Stimulated activated CD8-positive, alpha-beta memory T cell treated with anti-CD3 and anti-CD28 coated beads, Interleukin-4, amount 100 ng/mL, for 1 hour (primary cell): Measurements from ENCODE around the gene MOB3B.
"Not testable (repeated sequence)": the region's sequence is repeated elsewhere in the genome, so short reads cannot be mapped to it uniquely, and the experiment has no call there.

Source experiments
- DNase-seq, 2 donors: peaks; one replicate each; pipeline ENCODE4 v3.0.0-alpha.2; 2020; ENCODE audit warnings: low read depth in 2 of 2, low spot score in 1 of 2

Gene MOB3B

DNA sequence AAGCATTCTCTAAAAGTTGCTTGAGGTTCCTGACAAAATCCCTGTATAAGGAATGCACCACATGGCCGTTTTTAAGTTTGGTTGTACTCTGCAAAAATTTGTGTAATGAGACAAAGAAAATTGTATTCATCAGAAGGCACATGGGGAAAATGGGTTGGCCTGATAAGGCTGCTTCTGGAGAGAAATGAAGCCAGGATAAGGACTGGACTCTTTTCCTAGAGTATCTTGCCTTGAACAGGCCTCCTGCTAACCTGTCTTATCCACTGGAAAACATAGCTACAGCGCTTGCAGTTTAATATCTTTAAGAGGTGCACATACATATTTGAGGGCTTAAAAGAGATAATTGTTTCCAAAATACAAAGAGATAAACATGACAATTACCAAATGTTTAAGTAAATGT, 46.9 kb downstream of the MOB3B start:
- DNase-seq = no peak

DNA sequence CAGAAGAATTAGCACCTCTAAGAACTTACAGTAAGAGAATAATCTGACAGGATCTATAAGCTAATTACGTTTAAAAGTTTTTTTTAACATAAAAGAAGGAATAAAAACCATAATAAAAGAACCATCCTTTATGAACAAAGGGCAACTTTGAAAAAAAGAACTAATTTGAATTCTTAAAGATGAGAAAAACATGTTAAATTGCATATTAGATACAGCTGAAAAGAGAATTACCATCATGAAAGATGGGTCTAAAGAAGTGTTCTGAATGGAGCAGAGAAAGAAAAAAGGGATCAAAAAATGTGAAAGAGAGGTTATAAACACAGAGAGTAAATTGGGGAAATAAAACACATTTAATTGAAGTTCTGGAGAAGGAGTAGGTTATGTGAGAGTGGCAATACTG, 51.3 kb downstream of the MOB3B start:
- no peak for DNase-seq

DNA sequence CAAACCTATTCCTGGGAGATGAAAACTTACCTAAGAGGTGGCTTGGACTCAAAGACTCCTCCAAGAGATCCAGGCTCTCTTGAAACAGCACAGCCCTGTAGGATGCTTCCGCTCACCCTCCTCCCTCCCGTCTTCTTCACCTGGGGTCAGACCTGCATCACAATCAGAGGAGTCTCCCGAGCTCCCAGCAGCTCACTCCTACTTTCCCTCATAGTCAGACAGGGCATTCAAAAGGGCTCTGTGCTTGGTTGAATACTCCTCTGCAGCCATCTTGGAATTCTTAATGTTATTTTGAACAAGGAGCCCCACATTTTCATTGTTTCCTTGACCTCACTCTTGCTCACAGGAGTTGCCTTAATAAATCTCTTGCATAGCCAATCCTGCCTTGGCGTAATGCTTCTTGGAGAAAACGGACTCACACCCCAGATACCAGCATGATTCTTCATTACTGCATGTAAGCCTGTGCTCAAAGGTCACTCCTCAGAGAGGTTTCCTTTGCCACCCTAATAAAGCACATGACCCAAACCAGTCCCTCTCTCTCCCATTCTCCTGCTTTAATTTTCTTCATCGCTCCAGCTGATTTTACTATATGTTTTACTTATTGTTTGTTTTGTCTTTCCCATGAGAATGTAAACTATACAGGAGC, 52.6 kb downstream of the MOB3B start:
- no peak for DNase-seq

DNA sequence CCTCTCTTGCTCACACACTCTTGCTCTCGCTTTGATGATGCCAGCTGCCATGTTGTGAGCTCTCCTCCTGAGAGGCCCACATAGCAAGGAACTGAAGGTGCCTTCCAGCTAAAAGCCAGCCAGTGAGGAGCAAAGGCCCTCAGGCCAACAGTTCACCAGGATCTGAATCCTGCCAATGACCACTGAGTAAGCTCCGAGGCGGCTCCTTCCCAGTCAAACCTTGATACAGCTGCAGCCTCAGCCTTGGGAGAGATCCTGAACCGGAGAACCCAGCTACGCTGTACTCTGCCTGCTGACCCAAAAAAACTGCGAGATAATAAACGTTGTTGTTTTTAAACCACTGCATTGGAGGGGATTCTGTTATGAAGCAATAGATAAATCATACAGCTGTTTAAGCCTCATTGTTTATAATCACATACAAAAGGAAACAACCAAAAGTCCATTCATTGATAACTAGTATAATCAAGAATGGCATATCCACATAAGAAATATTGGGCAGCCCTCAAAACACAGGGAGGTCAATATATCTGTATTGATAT, 54.5 kb downstream of the MOB3B start:
- no peak for DNase-seq

DNA sequence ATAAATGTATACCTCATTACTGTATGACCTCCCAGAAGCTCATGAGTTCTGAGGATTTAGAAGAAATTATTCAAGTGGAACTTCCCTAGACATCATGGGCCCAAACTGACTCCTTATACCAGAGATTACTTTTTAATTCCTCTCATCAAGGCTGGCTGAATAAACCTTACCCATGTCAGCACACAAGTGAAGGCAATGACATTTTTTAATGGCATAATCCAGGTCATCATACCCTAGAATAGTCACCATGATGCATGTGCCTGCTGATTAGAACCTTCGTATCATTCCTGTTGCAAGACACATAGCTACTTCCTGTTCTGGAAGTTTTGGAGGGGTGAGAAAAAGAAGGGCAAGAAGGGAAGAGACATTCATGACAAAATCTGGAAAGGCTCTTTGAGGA, 55.3 kb downstream of the MOB3B start:
- no peak for DNase-seq

DNA sequence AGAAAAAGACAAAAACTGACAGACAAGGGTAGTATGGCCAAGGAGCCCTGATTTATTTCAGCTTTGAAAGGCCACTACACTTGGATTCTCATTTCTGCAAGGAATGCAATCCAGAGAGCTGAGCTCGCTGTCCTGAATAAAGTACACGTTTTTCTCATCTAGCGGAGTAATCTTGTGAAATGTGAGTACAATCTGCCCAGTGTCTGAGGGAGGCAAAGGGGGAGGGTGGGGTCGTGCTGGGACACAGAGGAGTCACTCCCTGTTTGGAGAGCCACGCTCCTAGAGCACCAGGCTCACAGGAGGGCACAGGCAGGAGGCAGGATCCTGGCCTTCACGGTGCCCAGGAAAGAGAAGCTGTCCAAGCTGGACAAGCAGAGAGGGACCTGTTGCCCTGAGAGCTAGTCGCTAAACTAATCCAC, 56.5 kb downstream of the MOB3B start:
- DNase-seq = no peak

DNA sequence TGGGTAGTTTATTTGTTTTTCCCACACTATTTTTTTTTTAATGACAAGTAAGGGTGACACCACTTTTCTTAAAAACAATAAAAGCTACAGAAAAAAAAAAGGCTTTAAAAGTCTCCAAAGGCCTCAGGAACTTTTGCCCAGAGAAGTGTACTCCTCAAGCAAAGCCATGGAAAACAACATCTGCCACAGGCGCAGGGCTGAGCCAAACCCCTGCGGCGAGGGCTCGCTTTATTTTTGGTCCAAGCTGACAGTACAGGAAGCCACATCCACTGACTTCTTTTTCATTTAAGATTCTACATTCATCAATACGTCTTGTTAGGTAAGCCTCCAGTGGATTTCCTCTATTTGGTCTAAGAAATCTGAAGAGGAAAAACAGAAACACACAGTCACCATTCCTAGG, 57.4 kb downstream of the MOB3B start:
- DNase-seq = no peak

DNA sequence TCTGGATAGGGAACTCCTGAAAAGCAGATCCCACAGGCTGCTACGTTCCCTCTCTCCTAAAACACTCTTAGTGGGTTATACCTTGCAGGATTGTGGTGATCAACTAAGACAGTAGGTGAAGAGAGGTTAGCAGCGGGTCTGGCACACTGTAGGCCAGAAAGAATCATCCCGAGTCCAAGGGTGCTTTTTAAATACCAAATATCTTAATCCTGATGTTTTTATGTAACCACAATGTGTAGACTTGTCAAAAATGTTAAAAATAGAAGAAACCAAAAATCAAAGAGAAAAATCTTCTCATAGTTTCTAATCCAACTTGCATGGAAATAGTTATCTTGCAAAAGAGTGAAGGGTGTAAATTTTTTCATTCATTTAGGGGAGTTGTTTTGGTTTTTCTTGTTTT, 57.8 kb downstream of the MOB3B start:
- no peak for DNase-seq

DNA sequence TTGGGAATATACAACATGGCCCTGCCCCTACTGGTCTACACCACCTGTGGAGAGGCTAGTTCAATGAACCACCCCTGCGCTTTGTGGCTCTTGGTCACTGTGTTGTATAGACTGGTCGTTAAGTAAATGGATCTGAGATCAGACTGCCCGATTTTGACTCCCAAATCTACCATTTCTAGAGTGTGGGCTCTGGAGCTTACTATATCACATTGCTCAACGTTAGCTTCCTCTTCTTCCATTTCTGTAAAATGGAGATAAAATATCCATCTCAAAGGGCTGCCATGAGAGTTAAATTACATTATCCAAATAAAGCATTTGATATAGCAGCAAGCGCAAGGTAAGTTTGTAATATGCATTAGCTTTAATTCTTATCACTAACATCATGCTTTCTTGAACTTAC, 58.2 kb downstream of the MOB3B start:
- DNase-seq = no peak

DNA sequence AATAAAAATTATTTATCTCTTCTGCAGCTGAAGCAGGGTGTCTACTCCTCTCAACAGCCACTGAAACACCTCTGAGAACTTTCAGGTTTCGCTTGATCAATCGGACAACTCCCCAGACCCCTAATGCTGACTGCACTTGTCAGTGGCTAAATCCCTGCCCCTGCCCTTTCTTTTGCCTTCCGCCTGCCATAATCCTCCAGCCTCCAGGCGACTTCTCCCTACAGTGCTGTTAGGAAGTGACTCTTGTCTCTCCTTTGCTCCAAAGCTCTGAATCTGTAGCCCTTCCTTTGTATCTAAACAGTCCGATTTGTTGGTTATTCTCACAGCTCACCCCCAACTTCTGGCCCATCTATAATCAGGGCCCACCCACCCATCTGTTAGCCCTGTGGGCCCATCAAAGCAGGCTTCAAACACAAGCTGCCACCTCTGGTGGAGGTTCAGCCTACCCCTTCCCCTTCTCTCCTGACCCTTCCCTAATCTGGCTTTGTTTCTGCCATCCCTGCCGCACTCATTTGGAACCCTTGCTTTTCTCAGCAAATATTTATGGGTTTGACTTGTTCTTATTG, 59.2 kb downstream of the MOB3B start:
- DNase-seq = no peak

DNA sequence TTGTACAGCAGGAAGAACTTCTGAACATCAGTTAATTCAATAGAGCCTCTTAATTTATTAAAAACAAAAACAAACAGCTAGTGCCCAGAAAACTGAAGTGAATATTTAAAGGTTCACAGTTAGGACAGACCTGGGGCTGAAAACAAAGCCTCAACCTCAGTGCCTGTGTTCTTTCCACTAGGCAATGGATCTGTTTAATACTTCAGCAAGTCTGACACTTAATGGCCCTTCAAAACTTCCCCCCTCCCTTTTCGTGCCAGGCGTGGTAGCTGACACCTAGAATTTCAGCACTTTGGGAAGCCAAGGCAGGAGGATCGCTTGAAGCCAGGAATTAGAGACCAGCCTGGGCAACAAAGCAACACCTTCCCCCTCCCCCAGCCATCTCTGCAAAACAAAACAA, 60.1 kb downstream of the MOB3B start:
- no peak for DNase-seq

DNA sequence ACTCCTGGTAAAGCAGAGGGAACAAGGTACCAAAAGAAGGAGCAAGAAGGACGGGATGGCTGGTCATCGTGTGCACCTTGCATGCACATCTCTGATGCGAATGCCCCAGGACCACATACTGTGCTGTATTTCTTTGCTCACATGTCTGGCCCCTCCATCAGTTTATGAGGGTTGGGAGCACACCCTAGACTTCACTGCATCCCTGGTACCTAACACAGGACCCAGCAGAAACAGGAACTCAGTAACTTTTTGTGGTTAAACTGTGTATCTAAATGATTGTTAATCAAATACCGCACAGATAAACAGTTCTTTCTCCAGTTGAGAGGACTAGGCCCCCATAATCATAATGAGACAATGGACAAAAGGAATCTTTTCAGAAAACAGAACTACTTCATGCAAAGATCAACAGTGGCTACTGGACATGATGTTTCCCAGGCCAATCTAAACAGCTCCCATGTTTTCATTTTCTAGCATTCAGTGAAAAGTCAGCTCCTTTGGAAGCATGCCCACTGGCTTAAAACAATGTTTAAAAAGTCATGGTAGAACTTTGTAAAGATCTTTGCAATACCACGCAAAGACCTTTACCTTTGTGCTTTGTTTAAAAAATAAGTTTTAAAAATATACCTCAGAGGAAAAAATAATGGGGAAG, 61.0 kb downstream of the MOB3B start:
- no peak for DNase-seq

DNA sequence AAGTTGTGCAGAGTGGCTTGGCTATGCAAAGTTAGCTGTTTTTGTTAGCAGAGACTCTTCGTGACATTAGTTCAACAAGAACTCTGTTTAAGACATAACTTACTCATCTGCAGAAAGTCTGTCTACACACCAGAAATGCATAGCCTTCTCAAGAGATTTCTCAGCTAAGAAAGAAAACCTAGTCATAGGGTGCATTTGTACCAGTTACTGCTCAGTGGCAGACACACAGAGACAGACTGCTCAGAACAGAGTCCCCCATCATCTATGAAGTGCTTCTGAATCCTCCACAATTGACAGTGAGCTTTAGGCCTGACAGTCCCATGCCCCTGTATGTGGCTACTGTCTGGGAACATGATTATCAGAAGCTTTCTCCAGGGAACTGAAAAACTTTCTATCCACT, 61.6 kb downstream of the MOB3B start:
- DNase-seq = no peak

DNA sequence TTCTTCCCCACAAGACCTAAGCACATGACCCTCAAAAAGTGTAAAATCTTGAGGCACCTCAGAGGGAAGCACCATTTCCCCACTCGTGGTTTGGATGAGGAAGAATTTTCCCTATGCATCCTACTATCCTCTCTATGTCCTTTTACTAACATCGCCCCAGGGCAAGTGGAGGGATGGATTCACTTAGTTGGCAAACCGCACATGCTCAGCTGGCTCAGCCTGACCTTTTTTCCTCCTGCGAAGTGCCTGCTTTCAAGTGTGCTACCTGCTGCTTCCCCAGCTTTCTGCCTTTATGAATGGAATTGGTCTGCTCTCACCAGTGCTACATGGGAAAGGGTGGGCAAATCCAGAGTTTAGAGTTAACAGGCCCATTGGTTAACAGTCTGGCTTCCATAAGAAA, 62.1 kb downstream of the MOB3B start:
- no peak for DNase-seq

DNA sequence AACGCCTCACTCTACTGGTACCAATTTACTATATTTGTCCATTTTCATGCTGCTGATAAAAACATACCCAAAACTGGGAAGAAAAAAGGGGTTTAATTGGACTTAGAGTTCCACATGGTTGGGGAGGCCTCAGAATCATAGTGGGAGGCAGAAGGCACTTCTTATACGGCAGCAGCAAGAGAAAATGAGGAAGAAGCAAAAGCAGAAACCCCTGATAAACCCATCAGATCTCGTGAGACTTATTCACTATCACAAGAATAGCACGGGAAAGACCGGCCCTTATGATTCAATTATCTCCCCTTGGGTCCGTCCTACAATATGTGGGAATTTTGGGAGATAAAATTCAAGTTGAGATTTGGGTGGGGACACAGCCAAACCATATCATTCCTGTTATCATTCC, 63.1 kb downstream of the MOB3B start:
- DNase-seq = not testable (repeated sequence)

DNA sequence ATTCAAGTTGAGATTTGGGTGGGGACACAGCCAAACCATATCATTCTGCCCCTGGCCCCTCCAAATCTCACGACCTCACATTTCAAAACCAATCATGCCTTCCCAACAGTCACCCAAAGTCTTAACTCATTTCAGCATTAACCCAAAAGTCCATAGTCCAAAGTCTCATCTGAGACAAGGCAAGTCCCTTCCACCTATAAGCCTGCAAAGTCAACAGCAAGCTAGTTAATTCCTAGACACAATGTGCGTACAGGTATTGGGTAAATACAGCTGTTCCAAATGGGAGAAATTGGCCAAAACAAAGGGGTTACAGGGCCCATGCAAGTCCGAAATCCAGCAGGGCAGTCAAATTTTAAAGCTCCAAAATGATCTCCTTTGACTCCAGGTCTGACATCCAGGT, 64.7 kb downstream of the MOB3B start:
- not testable (repeated sequence) for DNase-seq

DNA sequence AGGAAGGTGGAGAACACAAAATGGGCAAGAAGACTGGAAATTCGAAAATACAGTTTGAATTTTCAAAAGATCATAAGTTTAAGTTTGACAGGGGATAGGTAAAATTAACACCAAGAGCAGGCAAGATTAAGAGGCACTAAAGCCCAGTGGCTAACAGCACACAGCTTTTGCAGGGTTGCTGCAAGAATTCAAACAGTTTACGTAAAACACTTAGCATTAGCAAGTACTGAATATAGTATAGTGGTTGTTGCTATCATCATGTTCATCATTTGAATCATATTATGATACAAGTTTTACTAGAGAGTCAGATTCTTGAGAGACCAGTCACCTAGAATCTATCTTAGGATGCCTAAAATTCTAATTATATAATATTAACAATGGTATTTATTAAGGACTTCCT, 66.8 kb downstream of the MOB3B start:
- no peak for DNase-seq

DNA sequence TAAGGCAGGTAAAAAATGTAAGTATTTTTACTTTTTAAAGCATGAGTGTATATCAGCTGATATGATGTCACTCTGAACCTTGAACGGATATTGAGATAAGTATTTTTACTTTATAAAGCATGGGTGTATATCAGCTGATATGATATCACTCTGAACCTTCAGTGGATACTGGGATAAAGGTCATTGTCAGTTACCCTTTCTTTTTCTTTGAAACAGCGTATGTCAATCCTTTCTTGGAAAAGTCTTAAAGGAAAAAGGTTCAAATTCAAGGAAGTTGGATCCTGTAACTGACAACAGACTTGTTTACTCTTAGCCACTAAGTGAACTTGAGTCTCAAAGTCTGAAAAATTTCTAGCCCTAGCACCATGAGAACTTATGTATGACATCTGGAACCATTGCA, 67.2 kb downstream of the MOB3B start:
- no peak for DNase-seq

DNA sequence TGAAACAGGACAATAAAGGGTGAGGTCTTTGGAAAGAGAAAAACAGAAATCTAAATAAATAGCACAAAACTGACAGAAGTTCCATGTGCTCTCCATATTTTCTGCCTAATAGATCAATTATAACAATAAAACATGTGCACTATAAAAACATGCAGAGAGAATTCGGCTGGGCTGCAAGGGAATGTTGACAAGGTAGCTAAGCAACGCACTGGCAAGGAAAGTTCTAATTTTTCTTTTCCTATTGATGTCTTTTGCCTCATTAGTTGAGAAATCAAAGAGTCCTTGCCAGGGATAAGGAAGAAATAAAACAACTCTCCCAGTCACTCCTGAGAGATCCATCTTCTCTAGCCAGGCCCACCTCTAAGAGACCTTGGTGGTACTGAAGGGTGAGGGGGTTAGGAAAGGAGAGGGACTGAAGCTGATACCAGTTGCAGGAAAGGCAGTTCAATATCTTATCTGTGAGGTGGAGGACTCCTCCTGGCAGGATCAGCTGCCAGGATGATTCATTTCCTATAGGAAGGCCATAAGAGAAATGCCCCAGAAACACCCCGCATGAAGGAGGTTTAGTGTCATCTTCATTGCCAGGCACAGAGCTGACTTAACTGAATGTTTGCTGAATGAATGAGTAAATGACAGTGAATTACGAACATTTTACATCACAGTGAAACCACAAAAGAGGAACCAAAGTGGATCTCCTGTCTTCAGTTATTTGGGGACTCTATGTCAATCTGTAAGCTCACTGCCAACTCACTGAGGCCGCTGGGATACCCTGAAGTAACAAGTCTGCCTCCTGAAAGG, 69.2 kb downstream of the MOB3B start:
- no peak for DNase-seq

DNA sequence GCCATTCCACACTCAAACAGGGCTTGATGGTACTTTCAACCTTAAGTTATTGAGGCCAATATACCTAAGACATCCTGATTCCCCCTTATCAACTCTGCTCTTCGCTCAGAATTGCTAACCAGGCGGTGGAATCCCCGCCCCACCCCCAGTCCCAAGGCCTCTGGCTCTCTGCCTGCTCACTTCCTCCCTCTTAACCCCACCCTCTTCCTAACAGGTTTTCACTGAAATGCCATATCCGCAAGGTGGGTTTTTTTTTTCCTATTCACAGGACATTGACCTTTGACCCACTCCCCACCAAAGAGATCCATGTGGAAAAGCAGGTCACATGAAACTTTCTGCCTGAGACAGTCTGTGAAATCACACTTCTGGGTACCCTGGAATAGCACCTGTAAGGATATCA, 72.2 kb downstream of the MOB3B start:
- no peak for DNase-seq

DNA sequence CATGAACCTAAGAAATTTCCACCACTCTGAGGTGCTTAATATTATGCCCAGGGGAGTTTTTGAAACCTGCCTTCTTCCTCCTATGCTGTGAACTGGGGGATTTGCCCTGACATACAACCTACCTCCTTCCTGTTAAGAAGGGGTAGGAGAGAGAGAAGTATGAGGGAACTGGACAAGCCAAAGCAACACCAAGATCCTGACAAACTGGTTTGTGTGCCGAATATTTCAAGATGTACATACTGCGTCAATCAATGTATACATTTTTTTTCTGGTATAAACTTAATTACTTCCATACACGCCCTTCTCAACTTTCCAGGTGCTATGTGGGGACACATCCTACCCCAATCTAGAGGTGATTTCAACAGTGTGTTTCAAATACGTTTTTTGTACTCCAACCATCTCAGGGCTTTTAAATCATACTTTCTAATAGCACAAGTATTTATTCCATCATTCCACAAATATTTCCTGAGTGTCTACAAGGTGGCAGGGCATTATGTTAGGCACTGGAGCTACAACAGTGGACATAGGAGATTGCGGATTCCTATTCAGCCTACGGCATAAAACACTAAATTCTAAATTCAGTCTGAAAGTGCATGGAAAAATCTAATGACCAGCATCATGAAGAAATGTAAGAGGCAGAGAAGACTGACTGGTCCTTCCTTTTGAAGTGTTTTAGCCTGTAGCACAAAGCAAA, 75.6 kb downstream of the MOB3B start:
- DNase-seq = no peak
